HG02588 (cell line): ENCODE measurements around the gene PUDP.

Experiments
- ATAC-seq: cut with Tn5 transposase; IDR thresholded peaks from one replicate; pipeline ENCODE4 v1.9.1; 2021; ENCODE audit warnings: mild to moderate bottlenecking, moderate library complexity; ENCODE audit not compliant: unreplicated experiment

The PUDP gene

DNA sequence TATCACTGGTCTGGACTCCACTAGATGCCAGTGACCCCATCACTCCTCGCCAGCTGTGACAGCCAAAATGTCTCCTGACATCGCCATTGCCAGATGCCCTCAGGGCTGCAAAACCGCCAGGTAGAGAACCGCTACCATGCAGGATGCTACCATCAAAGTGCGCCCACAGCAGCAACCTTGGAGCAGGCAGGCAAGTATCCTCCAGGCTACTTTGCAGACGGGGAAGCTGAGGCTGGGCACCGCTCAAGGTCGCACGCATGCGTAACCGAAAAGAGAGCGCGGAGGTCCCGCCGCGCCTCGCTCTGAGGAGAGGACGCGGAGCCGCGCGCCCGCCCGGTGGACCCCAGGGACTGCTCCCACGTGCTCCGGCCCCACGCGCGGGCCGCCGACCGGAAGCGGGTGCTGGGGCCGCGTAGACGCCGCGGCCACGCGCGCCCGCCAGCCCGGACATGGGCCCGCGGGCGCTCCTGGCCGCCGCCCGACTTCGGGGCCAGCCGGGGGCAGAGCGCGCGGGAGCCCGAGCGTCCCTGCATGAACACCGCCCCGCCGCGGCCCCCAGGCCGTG is 458 bp downstream of the PUDP start, which contains the start of gene STS:
TSS of gene STS (plus strand) at position 300 of the 565 bp plus-strand sequence. CDS start 105,488 bp downstream, outside the sequence.
- peak; percentile 43 for ATAC-seq

- peak; percentile 12 for ATAC-seq
Observed at GRCh38 chrX:7146703-7147412, 1.1 kb downstream of the PUDP start.

GRCh38 chrX:7146020-7146702 is 1.8 kb downstream of the PUDP start:
- ATAC-seq, result no peak

DNA sequence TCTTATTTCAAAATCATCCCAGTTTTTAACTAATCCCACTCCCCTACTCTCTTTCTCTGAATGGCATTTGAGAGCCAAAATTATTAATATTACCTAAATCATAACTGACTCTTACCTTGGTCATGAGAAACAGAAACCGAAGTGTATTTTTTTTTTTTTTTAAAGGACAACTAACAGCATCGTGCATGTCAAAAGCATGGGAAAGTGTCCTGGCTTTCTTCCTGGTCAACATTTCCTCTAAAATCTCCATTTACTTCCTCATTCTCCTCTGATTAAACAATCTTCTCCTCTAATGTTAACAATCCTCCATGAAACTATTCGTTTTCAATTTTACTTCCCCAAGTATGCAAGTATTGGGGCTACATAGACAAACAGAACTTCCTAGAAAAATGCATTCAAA is 2.5 kb downstream of the PUDP start:
- ATAC-seq, result no peak

GRCh38 chrX:7143941-7144525 is 3.9 kb downstream of the PUDP start:
- ATAC-seq, result no peak

DNA sequence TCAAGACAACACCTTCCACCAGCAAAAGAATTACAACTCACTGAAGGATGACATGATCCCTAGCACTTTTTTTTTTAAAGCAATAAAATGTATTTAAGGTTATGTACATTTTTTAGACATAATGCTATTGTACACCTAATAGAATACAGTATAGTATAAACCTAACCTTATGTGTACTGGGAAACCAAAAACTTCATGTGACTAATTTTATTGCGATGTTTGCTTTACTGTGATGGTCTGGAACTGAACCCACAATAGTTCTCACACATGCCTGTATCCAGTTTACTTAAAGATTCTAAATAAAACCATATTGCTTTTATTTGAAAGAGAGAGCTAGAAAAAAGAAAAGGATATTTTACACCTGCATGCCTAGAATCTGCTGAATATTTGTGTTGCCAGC is 4.9 kb downstream of the PUDP start:
- no peak for ATAC-seq

DNA sequence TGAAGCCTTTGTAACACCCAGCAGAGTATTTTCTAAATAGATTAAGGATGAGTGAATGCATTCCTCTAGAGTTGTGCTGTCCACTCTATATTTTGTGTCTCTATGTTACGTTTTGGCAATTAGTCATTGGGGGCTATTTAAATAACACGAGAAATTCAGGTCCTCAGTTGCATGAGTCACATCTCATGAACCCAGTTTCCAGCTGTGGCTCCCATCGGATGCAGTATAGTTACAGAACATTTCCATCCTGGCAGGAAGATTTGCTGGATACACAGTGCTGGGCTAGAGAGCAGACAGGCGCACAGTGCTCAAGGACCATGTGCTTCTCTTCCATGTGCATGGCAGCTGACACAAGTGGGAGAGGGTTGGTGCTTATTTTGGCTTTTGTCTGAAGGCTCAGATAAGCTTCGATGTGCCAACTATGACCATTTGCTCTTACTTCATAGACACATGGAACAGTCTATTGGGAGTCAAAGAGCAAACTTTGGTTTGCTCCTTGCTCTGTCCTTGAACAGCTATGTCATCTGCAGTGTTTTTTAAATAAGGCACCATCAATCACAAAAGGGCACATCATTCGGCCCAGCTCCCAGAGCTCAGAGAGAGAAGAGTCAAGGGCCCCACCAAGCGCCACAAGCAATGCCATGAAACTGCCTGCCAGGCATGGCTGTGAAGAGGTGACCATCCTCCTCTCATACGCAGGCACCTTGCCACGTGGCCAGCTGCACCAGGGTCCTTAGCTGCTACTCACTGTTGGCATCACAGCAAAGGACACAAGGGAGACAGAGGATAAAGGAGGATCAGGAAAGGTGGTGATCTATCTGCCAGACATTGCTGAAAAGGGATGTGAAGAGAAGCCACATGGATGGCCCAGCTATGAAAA is 8.5 kb downstream of the PUDP start:
- ATAC-seq, result no peak

DNA sequence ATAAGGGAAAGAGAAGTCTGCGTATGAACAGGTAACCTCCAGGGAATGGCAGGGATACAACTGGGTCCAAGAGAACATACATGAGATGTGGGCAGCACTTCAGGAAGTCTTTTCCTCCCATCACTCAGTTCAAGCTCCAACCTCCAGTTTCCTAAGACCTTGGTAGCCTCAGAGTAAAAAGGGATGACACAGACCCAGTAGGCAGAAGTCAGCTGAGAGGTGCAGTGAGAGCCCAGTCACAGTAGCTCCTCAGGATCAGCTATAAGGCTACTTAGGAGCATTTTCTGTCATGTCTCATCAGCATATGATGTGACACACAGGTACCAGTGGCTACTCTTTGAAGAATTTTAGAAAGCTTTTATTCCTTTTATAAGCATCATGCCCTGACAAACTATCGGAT is 13.0 kb downstream of the PUDP start:
- ATAC-seq, result no peak

DNA sequence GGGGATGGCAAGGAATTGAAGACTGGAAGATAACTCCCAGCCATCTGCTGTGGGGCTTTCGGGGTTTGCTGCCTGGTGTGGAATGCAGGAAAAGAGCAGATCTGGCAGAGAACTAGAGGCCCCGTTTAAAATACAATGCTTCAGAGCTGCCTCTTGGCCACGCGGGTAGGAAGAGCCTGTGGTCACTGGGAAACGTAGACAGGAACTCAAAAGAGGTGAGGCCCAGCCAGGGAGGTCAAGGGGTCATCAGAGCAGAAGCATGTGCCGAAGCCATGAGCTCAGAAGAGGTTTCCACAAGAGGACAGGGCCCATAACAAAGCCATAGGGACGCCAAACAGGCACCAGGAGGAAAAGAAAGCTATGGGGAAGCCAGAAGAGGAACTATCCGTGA is 14.9 kb downstream of the PUDP start:
- no peak for ATAC-seq

- ATAC-seq, result no peak
Observed at GRCh38 chrX:7132335-7133049, 15.5 kb downstream of the PUDP start.

DNA sequence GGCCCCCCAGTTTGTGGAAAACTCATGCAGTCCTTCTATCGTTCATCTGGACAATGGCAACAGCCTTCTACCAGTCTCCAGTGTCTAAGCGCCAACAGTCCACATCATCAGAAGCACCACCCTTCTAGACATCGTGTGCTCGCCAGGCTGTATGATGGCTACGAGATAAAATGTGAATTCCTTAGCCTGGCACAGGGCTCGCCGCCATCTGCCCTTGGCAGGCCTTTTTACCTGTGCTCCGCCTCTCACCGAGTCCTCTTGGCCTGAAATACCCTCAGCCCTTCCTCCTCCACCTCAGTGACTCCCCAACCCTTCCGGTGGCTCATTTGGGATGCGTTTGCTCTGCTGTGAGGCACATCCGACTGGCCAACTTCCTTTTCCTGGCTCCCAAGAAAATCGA is 16.3 kb downstream of the PUDP start:
- no peak for ATAC-seq

- ATAC-seq, result no peak
Observed at GRCh38 chrX:7127056-7127455, 20.9 kb downstream of the PUDP start.

DNA sequence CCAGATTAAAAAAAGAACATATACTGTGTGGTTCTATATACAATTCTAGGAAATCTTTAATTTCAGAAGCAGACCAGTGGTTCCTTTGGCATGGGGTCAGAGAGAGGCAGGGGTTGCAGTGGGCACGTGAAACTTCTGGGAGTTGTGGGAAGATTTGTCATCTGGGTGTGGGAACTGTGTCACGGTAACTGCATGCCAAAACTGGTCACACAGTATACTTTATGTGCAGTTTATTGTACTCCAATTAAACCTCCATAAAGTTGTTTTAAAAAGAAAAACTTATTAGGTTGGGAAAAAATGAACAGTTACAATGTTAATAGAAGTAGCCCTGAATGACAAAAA is 27.1 kb downstream of the PUDP start:
- no peak for ATAC-seq

- ATAC-seq, result no peak
Observed at GRCh38 chrX:7119950-7120877, 27.7 kb downstream of the PUDP start.

- no peak for ATAC-seq
Observed at GRCh38 chrX:7117587-7117986, 30.4 kb downstream of the PUDP start.

GRCh38 chrX:7116081-7116480 is 31.9 kb downstream of the PUDP start:
- no peak for ATAC-seq

GRCh38 chrX:7115557-7115956 is 32.4 kb downstream of the PUDP start:
- peak; percentile 75 for ATAC-seq

GRCh38 chrX:7112071-7112470 is 35.9 kb downstream of the PUDP start:
- ATAC-seq, result no peak

- no peak for ATAC-seq
Observed at GRCh38 chrX:7111518-7111917, 36.4 kb downstream of the PUDP start.
